Medulla oblongata (tissue), 1 donor: ENCODE results near the gene ELP4.

Source experiments
- DNase-seq: peaks from one replicate; pipeline ENCODE4 v3.0.0-alpha.2; 2015; ENCODE audit errors: extremely low spot score

Gene ELP4

GRCh38 chr11:31822927-31823643 is 313.5 kb downstream of the ELP4 start:
- no peak for DNase-seq

GRCh38 chr11:31823644-31824331 is 314.2 kb downstream of the ELP4 start:
- no peak for DNase-seq

- DNase-seq, result no peak
Measured at GRCh38 chr11:31824332-31824878, 314.8 kb downstream of the ELP4 start.

- DNase-seq, result no peak
Measured at GRCh38 chr11:31824879-31825837, 315.6 kb downstream of the ELP4 start.

- DNase-seq, result no peak
Measured at GRCh38 chr11:31825838-31826484, 316.4 kb downstream of the ELP4 start.

GRCh38 chr11:31826536-31827438 is 317.2 kb downstream of the ELP4 start:
- no peak for DNase-seq

GRCh38 chr11:31827455-31828206 is 318.1 kb downstream of the ELP4 start:
- no peak for DNase-seq

- no peak for DNase-seq
Measured at GRCh38 chr11:31828217-31828616, 318.6 kb downstream of the ELP4 start.

- no peak for DNase-seq
Measured at GRCh38 chr11:31830406-31830805, 320.8 kb downstream of the ELP4 start.

GRCh38 chr11:31834237-31834636 is 324.7 kb downstream of the ELP4 start:
- DNase-seq, result no peak
